ENCODE measurements around the gene ELFN1.

DNA sequence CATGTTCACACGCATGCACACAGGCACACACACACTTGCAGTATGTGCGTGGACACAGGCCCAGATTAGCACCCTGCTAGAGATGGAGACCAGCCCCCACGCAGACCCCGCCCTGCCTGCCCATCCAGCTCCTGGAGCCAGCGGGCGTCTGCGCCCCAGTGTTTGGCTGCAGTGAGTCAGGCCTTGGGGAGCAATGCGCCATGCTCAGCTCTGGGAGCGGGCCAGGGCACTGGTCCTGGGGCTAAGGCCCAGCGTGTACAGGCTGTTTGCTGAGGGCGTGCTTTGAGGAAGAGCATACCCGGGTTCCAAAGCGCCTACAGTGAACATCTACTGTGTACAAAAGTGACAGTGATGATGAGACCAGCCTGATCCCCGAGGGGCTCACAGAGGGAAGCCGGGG, 16.0 kb upstream of the ELFN1 start:
- TF ChIP-seq POLR2A (IDR thresholded peaks at IDR 0.05; ENCODE audit: low read length), result no peak
- TF ChIP-seq GATA1 (IDR thresholded peaks at IDR 0.05; ENCODE audit: low read depth, low read length), result no peak
